ENCODE results near the gene ANGEL2.

GRCh38 chr1:212958175-212958574 lies 57.5 kb downstream of the ANGEL2 start:
- TF ChIP-seq, protein P1, sequence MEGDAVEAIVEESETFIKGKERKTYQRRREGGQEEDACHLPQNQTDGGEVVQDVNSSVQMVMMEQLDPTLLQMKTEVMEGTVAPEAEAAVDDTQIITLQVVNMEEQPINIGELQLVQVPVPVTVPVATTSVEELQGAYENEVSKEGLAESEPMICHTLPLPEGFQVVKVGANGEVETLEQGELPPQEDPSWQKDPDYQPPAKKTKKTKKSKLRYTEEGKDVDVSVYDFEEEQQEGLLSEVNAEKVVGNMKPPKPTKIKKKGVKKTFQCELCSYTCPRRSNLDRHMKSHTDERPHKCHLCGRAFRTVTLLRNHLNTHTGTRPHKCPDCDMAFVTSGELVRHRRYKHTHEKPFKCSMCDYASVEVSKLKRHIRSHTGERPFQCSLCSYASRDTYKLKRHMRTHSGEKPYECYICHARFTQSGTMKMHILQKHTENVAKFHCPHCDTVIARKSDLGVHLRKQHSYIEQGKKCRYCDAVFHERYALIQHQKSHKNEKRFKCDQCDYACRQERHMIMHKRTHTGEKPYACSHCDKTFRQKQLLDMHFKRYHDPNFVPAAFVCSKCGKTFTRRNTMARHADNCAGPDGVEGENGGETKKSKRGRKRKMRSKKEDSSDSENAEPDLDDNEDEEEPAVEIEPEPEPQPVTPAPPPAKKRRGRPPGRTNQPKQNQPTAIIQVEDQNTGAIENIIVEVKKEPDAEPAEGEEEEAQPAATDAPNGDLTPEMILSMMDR (IDR thresholded peaks at IDR 0.05), result no peak
- no peak for TF ChIP-seq POLR2AphosphoS5 (IDR thresholded peaks at IDR 0.05)
